ENCODE data around the gene SYNGR1.

DNA sequence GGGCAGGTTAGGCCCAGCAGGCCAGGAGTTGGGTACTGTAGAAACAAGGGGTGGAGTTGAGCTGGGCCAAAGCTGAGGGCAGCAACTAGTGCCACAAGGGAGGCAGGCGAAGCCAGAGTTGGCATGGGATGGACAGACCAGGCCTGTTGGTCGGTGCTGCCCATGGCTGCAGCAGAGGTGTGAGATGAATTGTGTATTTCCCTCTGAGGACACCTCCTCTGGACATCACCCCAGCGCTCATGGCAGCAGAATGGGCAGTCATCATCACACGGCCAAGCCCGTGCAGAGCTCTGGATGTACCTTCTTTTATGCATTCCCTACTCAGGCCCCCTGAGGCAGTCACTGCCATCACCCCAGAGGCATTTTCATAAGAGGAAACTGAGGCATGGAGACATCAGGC is 70.1 kb downstream of the SYNGR1 start:
- TF ChIP-seq, protein P1, sequence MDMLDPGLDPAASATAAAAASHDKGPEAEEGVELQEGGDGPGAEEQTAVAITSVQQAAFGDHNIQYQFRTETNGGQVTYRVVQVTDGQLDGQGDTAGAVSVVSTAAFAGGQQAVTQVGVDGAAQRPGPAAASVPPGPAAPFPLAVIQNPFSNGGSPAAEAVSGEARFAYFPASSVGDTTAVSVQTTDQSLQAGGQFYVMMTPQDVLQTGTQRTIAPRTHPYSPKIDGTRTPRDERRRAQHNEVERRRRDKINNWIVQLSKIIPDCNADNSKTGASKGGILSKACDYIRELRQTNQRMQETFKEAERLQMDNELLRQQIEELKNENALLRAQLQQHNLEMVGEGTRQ (IDR thresholded peaks at IDR 0.05; ENCODE audit: low read length): no peak
- TF ChIP-seq, protein P2, sequence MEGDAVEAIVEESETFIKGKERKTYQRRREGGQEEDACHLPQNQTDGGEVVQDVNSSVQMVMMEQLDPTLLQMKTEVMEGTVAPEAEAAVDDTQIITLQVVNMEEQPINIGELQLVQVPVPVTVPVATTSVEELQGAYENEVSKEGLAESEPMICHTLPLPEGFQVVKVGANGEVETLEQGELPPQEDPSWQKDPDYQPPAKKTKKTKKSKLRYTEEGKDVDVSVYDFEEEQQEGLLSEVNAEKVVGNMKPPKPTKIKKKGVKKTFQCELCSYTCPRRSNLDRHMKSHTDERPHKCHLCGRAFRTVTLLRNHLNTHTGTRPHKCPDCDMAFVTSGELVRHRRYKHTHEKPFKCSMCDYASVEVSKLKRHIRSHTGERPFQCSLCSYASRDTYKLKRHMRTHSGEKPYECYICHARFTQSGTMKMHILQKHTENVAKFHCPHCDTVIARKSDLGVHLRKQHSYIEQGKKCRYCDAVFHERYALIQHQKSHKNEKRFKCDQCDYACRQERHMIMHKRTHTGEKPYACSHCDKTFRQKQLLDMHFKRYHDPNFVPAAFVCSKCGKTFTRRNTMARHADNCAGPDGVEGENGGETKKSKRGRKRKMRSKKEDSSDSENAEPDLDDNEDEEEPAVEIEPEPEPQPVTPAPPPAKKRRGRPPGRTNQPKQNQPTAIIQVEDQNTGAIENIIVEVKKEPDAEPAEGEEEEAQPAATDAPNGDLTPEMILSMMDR (IDR thresholded peaks at IDR 0.05; ENCODE audit: control extremely low read depth in 1 of 3, insufficient read depth in 1 of 3, low read depth in 1 of 3, low read length in 3 of 3): no peak
- no peak for TF ChIP-seq POLR2AphosphoS5 (IDR thresholded peaks at IDR 0.05; ENCODE audit: low read depth, low read length)
- TF ChIP-seq SP1 (IDR thresholded peaks at IDR 0.05; ENCODE audit: low read depth, low read length): no peak
- no peak for TF ChIP-seq CEBPB (IDR thresholded peaks at IDR 0.05; ENCODE audit: low read depth, low read length)
- no peak for TF ChIP-seq JUND (IDR thresholded peaks at IDR 0.05; ENCODE audit: low read length)
- no peak for TF ChIP-seq CBX8 (IDR thresholded peaks at IDR 0.05; ENCODE audit: borderline replicate concordance, low read depth, low read length)
- no peak for TF ChIP-seq MAFK (IDR thresholded peaks at IDR 0.05; ENCODE audit: low read depth, low read length)
- TF ChIP-seq KDM1A (IDR thresholded peaks at IDR 0.05; ENCODE audit: borderline replicate concordance, low read length): no peak
- TF ChIP-seq, protein P3, sequence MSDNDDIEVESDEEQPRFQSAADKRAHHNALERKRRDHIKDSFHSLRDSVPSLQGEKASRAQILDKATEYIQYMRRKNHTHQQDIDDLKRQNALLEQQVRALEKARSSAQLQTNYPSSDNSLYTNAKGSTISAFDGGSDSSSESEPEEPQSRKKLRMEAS (IDR thresholded peaks at IDR 0.05): no peak
- TF ChIP-seq CREB1 (IDR thresholded peaks at IDR 0.05): no peak
- TF ChIP-seq RAD21 (IDR thresholded peaks at IDR 0.05 in 1 of 2, conservative IDR thresholded peaks at IDR 0.05 in 1 of 2; ENCODE audit: low read depth in 2 of 2, low read length in 2 of 2): no peak
